Stimulated activated CD8-positive, alpha-beta memory T cell treated with anti-CD3 and anti-CD28 coated beads, Interleukin-15, amount 100 ng/mL, for 4 hours (primary cell): ENCODE results near the gene CRCP.
"Not testable (repeated sequence)": the region's sequence is repeated elsewhere in the genome, so short reads cannot be mapped to it uniquely, and the experiment has no call there.

ENCODE experiments used
- DNase-seq, 2 donors: peaks; one replicate each; pipeline ENCODE4 v3.0.0-alpha.2; 2020; ENCODE audit warnings: low read depth in 2 of 2

The CRCP gene

GRCh38 chr7:66105263-66105748 lies 9.3 kb upstream of the CRCP start:
- no peak for DNase-seq

- not testable (repeated sequence) for DNase-seq
These were observed 6.2 kb upstream of the CRCP start for GRCh38 chr7:66108410-66108809.

- DNase-seq: no peak
These were observed 3.8 kb upstream of the CRCP start for GRCh38 chr7:66110856-66111255.

GRCh38 chr7:66116680-66117420 lies 2.2 kb downstream of the CRCP start:
- DNase-seq: not testable (repeated sequence)

- no peak for DNase-seq
These were observed 4.0 kb downstream of the CRCP start for GRCh38 chr7:66118603-66119002.

- no peak for DNase-seq
These were observed 4.7 kb downstream of the CRCP start for GRCh38 chr7:66119245-66119850.

- no peak for DNase-seq
These were observed 8.5 kb downstream of the CRCP start for GRCh38 chr7:66123175-66123528.

GRCh38 chr7:66124569-66124861 lies 9.9 kb downstream of the CRCP start:
- DNase-seq: not testable (repeated sequence)

GRCh38 chr7:66125052-66125694 lies 10.5 kb downstream of the CRCP start:
- DNase-seq: no peak

GRCh38 chr7:66125781-66126352 lies 11.2 kb downstream of the CRCP start:
- not testable (repeated sequence) for DNase-seq

GRCh38 chr7:66127172-66127571 lies 12.5 kb downstream of the CRCP start:
- DNase-seq: not testable (repeated sequence)

- no peak for DNase-seq
These were observed 24.5 kb downstream of the CRCP start for GRCh38 chr7:66138994-66139752.

- DNase-seq: no peak
These were observed 26.3 kb downstream of the CRCP start for GRCh38 chr7:66140924-66141323.

- no peak for DNase-seq
These were observed 27.7 kb downstream of the CRCP start for GRCh38 chr7:66142334-66142733.

- DNase-seq: no peak
These were observed 28.3 kb downstream of the CRCP start for GRCh38 chr7:66142996-66143395.

- DNase-seq: no peak
These were observed 29.3 kb downstream of the CRCP start for GRCh38 chr7:66143876-66144332.

- DNase-seq: no peak
These were observed 30.9 kb downstream of the CRCP start for GRCh38 chr7:66145400-66146104.

- no peak for DNase-seq
These were observed 32.1 kb downstream of the CRCP start for GRCh38 chr7:66146701-66147100.

GRCh38 chr7:66147657-66148056 lies 33.0 kb downstream of the CRCP start:
- not testable (repeated sequence) for DNase-seq

- no peak for DNase-seq
These were observed 35.8 kb downstream of the CRCP start for GRCh38 chr7:66150471-66150870.
